OCI-LY7 (cell line): ENCODE results near the gene IGFALS. TPM values are rescaled to one million over a fixed set of nuclear protein-coding genes. Genes with fewer than 3 reads are reported as not detected.

Source experiments
- BruUV-seq: library from RNA; stranded (reverse); fragments of 400-500 nt; replicated peaks from 2 replicates; lab custom pipeline; 2021; lab: Mats Ljungman, UMichigan
- CTCF ChIA-PET: fragments of 300-600 bp; sonication (Branson Sonifier 250); formaldehyde crosslinking; loops from one replicate; lab custom pipeline; 2022; ENCODE audit warnings: antibody characterized with exemption; ENCODE audit not compliant: unreplicated experiment; lab: Charles Lee
- POLR2A ChIA-PET: fragments of 300-600 bp; sonication (Branson Sonifier 250); formaldehyde crosslinking; loops from one replicate; lab custom pipeline; 2022; ENCODE audit warnings: antibody characterized with exemption; lab: Charles Lee
- DNase-seq: peaks from one replicate; pipeline ENCODE4 v3.0.0-alpha.2; 2015; ENCODE audit warnings: low spot score
- H2AFZ ChIP-seq: fragments of 200-600 bp; sonication (generic), shearing (Covaris generic); 2 replicates; pipeline ENCODE4 v1.6.1; 2014; ENCODE audit warnings: mild to moderate bottlenecking, antibody characterized with exemption, low read length, moderate library complexity
- H3K27ac ChIP-seq: fragments of 200-600 bp; sonication (generic); 2 replicates; pipeline ENCODE4 v1.5.1; 2014; ENCODE audit warnings: mixed run types, low read depth, mild to moderate bottlenecking, moderate library complexity, low read length, inconsistent platforms; ENCODE audit not compliant: poor library complexity, severe bottlenecking
- H3K36me3 ChIP-seq: fragments of 200-600 bp; sonication (generic); 2 replicates; pipeline ENCODE4 v1.6.1; 2014; ENCODE audit warnings: mild to moderate bottlenecking, antibody characterized with exemption, low read length, moderate library complexity, mixed read lengths; ENCODE audit not compliant: insufficient read depth
- H3K4me1 ChIP-seq: fragments of 200-600 bp; sonication (generic); 2 replicates; pipeline ENCODE4 v1.5.1; 2014; ENCODE audit warnings: mild to moderate bottlenecking, low read length; ENCODE audit not compliant: insufficient read depth, poor library complexity, severe bottlenecking
- H3K4me2 ChIP-seq: fragments of 200-600 bp; sonication (generic); 2 replicates; pipeline ENCODE4 v1.6.1; 2014; ENCODE audit warnings: mild to moderate bottlenecking, low read length
- H3K4me3 ChIP-seq: fragments of 200-600 bp; sonication (generic); 2 replicates; pipeline ENCODE4 v1.5.1; 2014; ENCODE audit warnings: mild to moderate bottlenecking, low read depth, low read length; ENCODE audit not compliant: poor library complexity, severe bottlenecking
- H3K79me2 ChIP-seq: fragments of 200-600 bp; sonication (generic); 2 replicates; pipeline ENCODE4 v1.6.1; 2016; ENCODE audit warnings: low read depth, mild to moderate bottlenecking, low read length, moderate library complexity, mixed read lengths; ENCODE audit not compliant: insufficient read depth
- H3K9me2 ChIP-seq: fragments of 200-600 bp; sonication (generic); 2 replicates; pipeline ENCODE4 v1.6.1; 2016; ENCODE audit warnings: mild to moderate bottlenecking, low read length, mixed read lengths; ENCODE audit not compliant: insufficient read depth
- H3K9me3 ChIP-seq: fragments of 200-600 bp; sonication (generic); 2 replicates; pipeline ENCODE4 v1.6.1; 2014; ENCODE audit warnings: mild to moderate bottlenecking, mixed run types, low read length, mixed read lengths
- H4K20me1 ChIP-seq: fragments of 200-600 bp; sonication (generic); 2 replicates; pipeline ENCODE4 v1.6.1; 2014; ENCODE audit warnings: mild to moderate bottlenecking, antibody characterized with exemption, low read length, moderate library complexity, mixed read lengths; ENCODE audit not compliant: insufficient read depth
- EZH2phosphoT487 ChIP-seq: fragments of 200-600 bp; sonication (generic); IDR thresholded peaks from 2 replicates; pipeline ENCODE4 v1.6.1; 2018; ENCODE audit warnings: low read depth, borderline replicate concordance, mild to moderate bottlenecking, mixed run types, antibody characterized with exemption, low read length, moderate library complexity, mixed read lengths
- intact Hi-C: fragments of 100-400 bp; cut with micrococcal nuclease; formaldehyde crosslinking; loops from one replicate; pipeline ENCODE4 v1.10.0; 2022; ENCODE audit not compliant: unreplicated experiment
- total RNA-seq, 2 experiments: library from RNA; depleted of rRNA in 1 of 2; stranded (reverse); fragments of >200 nt in 1 of 2; shearing (Covaris generic) in 1 of 2; gene quantifications; 2 replicates each; pipeline ENCODE4 v1.2.3, GENCODE V29; 2014 to 2022
- TF ChIP-seq, protein P1 (sequence below): fragments of 200-600 bp; sonication (generic); conservative IDR thresholded peaks from 2 replicates; pipeline ENCODE4 v1.5.1; 2014; ENCODE audit warnings: mild to moderate bottlenecking, antibody characterized with exemption, low read length, moderate library complexity, mixed read lengths

Gene IGFALS
- total RNA-seq, 2 experiments from 2014 or later: 0.13 TPM; not detected in 1

DNA sequence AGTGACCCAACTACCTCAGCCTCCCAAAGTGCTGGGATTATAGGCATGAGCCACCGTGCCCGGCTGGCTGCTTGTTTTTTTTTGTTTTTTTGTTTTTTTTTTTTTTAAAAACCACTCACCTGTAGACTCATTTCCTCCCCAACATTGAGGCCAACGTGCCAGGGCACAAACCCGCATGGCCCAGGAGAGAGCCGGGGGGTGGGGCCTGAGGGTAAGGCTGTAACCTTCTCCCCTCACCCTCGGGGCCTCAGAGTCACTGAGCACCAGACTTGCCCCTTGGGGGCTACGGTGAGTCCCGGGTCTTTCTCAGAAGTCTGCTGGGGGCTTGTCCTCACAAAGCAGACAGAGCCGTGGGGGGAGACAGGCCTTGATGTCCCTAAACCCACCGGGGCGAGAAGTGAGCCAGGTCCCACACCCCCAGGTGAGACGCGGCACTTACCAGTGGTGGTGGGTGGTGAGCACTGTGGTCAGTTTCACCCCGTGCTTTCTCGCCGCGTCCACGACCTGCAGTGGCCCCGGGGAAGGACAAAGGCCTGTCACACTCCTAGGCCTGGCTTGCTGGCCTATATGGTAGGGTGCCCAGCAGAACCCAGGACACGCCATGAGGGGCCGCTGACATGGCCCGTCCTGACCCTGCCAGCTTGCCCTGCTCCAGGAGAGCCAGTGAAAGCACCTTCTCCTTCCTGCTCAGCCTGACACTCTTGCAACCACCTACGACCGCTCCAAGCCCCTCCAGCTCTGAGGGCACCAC is 28.5 kb upstream of the IGFALS start:
- Histone ChIP-seq H3K36me3 (no peaks in the 10 kb centered on the region), H3K4me3 (no peak overlapping the region), H2AFZ (no peak overlapping the region), H3K27ac (no peak overlapping the region), H3K4me1 (peaks cover 4% of the 10 kb centered on the region), H3K9me2 (no peaks in the 10 kb centered on the region), H3K9me3 (no peaks in the 10 kb centered on the region), H3K4me2 (no peak overlapping the region), H4K20me1 (no peaks in the 10 kb centered on the region), H3K79me2 (no peaks in the 10 kb centered on the region)
- intact Hi-C loops: no loop called here
- ChIA-PET POLR2A (no interaction called here), CTCF (interaction anchor here (0.6 kb wide), 1 partner anchor 107 kb away, joined by 3 read pairs; no protein-coding TSS in a partner anchor)
- TF ChIP-seq, protein P1, sequence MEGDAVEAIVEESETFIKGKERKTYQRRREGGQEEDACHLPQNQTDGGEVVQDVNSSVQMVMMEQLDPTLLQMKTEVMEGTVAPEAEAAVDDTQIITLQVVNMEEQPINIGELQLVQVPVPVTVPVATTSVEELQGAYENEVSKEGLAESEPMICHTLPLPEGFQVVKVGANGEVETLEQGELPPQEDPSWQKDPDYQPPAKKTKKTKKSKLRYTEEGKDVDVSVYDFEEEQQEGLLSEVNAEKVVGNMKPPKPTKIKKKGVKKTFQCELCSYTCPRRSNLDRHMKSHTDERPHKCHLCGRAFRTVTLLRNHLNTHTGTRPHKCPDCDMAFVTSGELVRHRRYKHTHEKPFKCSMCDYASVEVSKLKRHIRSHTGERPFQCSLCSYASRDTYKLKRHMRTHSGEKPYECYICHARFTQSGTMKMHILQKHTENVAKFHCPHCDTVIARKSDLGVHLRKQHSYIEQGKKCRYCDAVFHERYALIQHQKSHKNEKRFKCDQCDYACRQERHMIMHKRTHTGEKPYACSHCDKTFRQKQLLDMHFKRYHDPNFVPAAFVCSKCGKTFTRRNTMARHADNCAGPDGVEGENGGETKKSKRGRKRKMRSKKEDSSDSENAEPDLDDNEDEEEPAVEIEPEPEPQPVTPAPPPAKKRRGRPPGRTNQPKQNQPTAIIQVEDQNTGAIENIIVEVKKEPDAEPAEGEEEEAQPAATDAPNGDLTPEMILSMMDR: no peak
- no peak for TF ChIP-seq EZH2phosphoT487
- no TSS peak for BruUV-seq
- DNase-seq: no peak

GRCh38 chr16:1820946-1821290 is 27.4 kb upstream of the IGFALS start:
- Histone ChIP-seq H3K27ac (no peak overlapping the region), H3K4me3 (no peak overlapping the region), H3K9me2 (no peaks in the 10 kb centered on the region), H4K20me1 (no peaks in the 10 kb centered on the region), H3K4me2 (no peak overlapping the region), H3K79me2 (no peaks in the 10 kb centered on the region), H3K9me3 (no peaks in the 10 kb centered on the region), H3K4me1 (peaks cover 4% of the 10 kb centered on the region), H2AFZ (no peak overlapping the region), H3K36me3 (no peaks in the 10 kb centered on the region)
- TF ChIP-seq EZH2phosphoT487: no peak
- TF ChIP-seq, protein P1: no peak
- DNase-seq: no peak
- no TSS peak for BruUV-seq
- intact Hi-C loops: no loop called here
- ChIA-PET POLR2A (no interaction called here), CTCF (no interaction called here)

DNA sequence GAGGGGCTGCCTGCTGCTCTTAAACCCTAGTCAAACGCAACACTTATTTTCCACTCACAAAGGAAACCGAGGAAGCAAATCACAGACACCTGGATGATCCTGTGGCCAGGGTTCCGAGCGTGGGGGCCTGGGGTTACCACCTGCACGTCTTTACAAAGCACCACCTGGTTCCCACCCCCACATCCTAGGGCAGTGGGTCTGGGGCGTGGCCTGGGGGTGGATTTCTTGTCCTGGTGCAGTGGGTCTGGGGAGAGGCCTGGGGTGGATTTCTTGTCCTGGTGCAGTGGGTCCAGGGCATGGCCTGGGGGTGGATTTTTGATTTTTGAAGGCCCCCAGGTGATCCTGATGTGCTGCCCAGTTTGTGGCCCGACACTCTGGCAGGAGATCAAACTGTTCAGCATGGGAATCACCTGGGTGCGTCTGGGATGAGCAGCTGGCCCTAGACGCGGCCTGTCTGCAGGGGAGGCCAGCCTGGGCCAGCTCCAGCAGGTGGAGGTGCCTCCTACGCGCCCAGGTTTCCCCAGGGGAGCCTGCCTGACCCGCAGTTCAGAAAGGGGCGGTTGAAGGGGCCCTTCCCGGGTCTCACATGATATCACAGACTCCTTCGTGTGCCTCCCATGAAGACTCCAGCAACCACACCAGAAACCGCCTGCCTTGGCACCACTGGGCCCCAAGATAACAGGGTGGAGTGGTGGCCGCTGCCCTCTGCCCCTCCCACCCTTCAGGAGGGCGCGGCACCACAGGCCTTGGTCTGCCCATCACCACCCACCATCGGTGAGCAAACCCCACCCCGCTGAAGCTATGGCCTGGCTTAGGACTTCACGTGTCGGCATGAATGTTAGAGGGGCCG is 26.8 kb upstream of the IGFALS start:
- POLR2A ChIA-PET: no interaction called here
- Histone ChIP-seq H3K36me3 (no peaks in the 10 kb centered on the region), H3K79me2 (no peaks in the 10 kb centered on the region), H3K4me3 (no peak overlapping the region), H2AFZ (no peak overlapping the region), H3K9me3 (no peaks in the 10 kb centered on the region), H4K20me1 (no peaks in the 10 kb centered on the region), H3K4me1 (peaks cover 4% of the 10 kb centered on the region), H3K9me2 (no peaks in the 10 kb centered on the region), H3K4me2 (no peak overlapping the region), H3K27ac (no peak overlapping the region)
- CTCF ChIA-PET: no interaction called here
- intact Hi-C loops: no loop called here
- DNase-seq: no peak
- TF ChIP-seq EZH2phosphoT487: no peak
- TF ChIP-seq, protein P1: no peak
- BruUV-seq: no TSS peak
